ENCODE data around the gene IL22. TPM values are rescaled to one million over a fixed set of nuclear protein-coding genes. Genes with fewer than 3 reads are reported as not detected.

IL22 gene
- total RNA-seq, 2 experiments from 2014 or later, result 0.26 TPM; not detected in 1

GRCh38 chr12:68237619-68238018, 15.8 kb downstream of the IL22 start:
- Mint-ChIP-seq H3K27me3 (ENCODE audit: low read depth) (no peaks in the 10 kb centered on the region), H3K9me3 (peaks cover 3% of the 10 kb centered on the region), H3K4me3 (no peak overlapping the region), H3K27ac (no peak overlapping the region), H3K4me1 (ENCODE audit: low read depth) (peaks cover 54% of the 10 kb centered on the region), H3K36me3 (ENCODE audit: low read depth) (no peaks in the 10 kb centered on the region)
- DNase-seq, result no peak
- intact Hi-C loops (cut with micrococcal nuclease), result loop anchor here (1.0 kb wide), 1 partner anchor 80 kb away; no protein-coding TSS in a partner anchor
- CTCF ChIA-PET, result interaction anchor here (0.6 to 5.9 kb wide), 6 partner anchors 14 to 197 kb away, joined by 3 to 41 read pairs (median 5); partner anchors contain the start of gene IL26

GRCh38 chr12:68237078-68237477, 16.3 kb downstream of the IL22 start:
- DNase-seq, result no peak
- Mint-ChIP-seq H3K4me3 (peak overlapping the region; percentile 75), H3K27ac (no peak overlapping the region), H3K4me1 (ENCODE audit: low read depth) (peaks cover 52% of the 10 kb centered on the region), H3K36me3 (ENCODE audit: low read depth) (no peaks in the 10 kb centered on the region), H3K27me3 (ENCODE audit: low read depth) (no peaks in the 10 kb centered on the region), H3K9me3 (peaks cover under 1% of the 10 kb centered on the region)
- intact Hi-C loops (cut with micrococcal nuclease), result loop anchor here (1.0 kb wide), 1 partner anchor 80 kb away; no protein-coding TSS in a partner anchor
- CTCF ChIA-PET, result interaction anchor here (1.0 to 5.9 kb wide), 6 partner anchors 13 to 197 kb away, joined by 3 to 41 read pairs (median 4); partner anchors contain the start of gene IL26

GRCh38 chr12:68236421-68237059, 16.9 kb downstream of the IL22 start:
- Mint-ChIP-seq H3K36me3 (ENCODE audit: low read depth) (no peaks in the 10 kb centered on the region), H3K4me3 (peak overlapping the region; percentile 75), H3K27me3 (ENCODE audit: low read depth) (no peaks in the 10 kb centered on the region), H3K27ac (peak overlapping the region; percentile 57), H3K4me1 (ENCODE audit: low read depth) (peaks cover 48% of the 10 kb centered on the region), H3K9me3 (no peaks in the 10 kb centered on the region)
- DNase-seq, result peak; percentile 43
- CTCF ChIA-PET, result interaction anchor here (1.1 to 5.9 kb wide), 3 partner anchors 13 to 80 kb away, joined by 3 to 41 read pairs (median 16); partner anchors contain the start of gene IL26
- intact Hi-C loops (cut with micrococcal nuclease), result loop anchor here (1.0 kb wide), 1 partner anchor 81 kb away; no protein-coding TSS in a partner anchor

GRCh38 chr12:68235576-68235975, 17.8 kb downstream of the IL22 start:
- Mint-ChIP-seq H3K9me3 (no peaks in the 10 kb centered on the region), H3K4me3 (no peak overlapping the region), H3K27me3 (ENCODE audit: low read depth) (no peaks in the 10 kb centered on the region), H3K36me3 (ENCODE audit: low read depth) (no peaks in the 10 kb centered on the region), H3K27ac (no peak overlapping the region), H3K4me1 (ENCODE audit: low read depth) (peaks cover 46% of the 10 kb centered on the region)
- intact Hi-C loops (cut with micrococcal nuclease), result no loop called here
- DNase-seq, result no peak
- CTCF ChIA-PET, result interaction anchor here (2.2 to 5.9 kb wide), 2 partner anchors 12 to 81 kb away, joined by 16 to 41 read pairs; partner anchors contain the start of gene IL26

GRCh38 chr12:68234140-68234539, 19.3 kb downstream of the IL22 start:
- no peak overlapping the region for H3K27ac Mint-ChIP-seq
- peaks cover 33% of the 10 kb centered on the region for H3K4me1 Mint-ChIP-seq (ENCODE audit: low read depth)
- H3K9me3 Mint-ChIP-seq, result no peaks in the 10 kb centered on the region
- H3K27me3 Mint-ChIP-seq (ENCODE audit: low read depth), result peaks cover 3% of the 10 kb centered on the region
- DNase-seq, result peak; percentile 22
- H3K36me3 Mint-ChIP-seq (ENCODE audit: low read depth), result no peaks in the 10 kb centered on the region
- H3K4me3 Mint-ChIP-seq, result no peak overlapping the region
- intact Hi-C loops (cut with micrococcal nuclease), result no loop called here
- CTCF ChIA-PET, result interaction anchor here (0.6 to 5.9 kb wide), 4 partner anchors 10 to 83 kb away, joined by 3 to 41 read pairs (median 4); partner anchors contain the start of gene IL26

- no peak for DNase-seq
- Mint-ChIP-seq H3K27me3 (ENCODE audit: low read depth) (peaks cover 3% of the 10 kb centered on the region), H3K27ac (no peak overlapping the region), H3K4me3 (no peak overlapping the region), H3K36me3 (ENCODE audit: low read depth) (no peaks in the 10 kb centered on the region), H3K9me3 (no peaks in the 10 kb centered on the region), H3K4me1 (ENCODE audit: low read depth) (peaks cover 33% of the 10 kb centered on the region)
- CTCF ChIA-PET, result interaction anchor here (1.0 to 5.9 kb wide), 2 partner anchors 9 to 49 kb away, joined by 3 to 41 read pairs; partner anchors contain the start of gene IL26
- intact Hi-C loops (cut with micrococcal nuclease), result no loop called here
These were observed 19.9 kb downstream of the IL22 start for GRCh38 chr12:68233498-68233897.

- no peaks in the 10 kb centered on the region for H3K36me3 Mint-ChIP-seq (ENCODE audit: low read depth)
- H3K9me3 Mint-ChIP-seq, result no peaks in the 10 kb centered on the region
- no peak for DNase-seq
- no peak overlapping the region for H3K4me3 Mint-ChIP-seq
- peaks cover 21% of the 10 kb centered on the region for H3K4me1 Mint-ChIP-seq (ENCODE audit: low read depth)
- no peak overlapping the region for H3K27ac Mint-ChIP-seq
- CTCF ChIA-PET, result interaction anchor here (0.6 to 2.5 kb wide), 7 partner anchors 7 to 191 kb away, joined by 3 to 19 read pairs (median 3); no protein-coding TSS in a partner anchor
- intact Hi-C loops (cut with micrococcal nuclease), result no loop called here
- peaks cover 3% of the 10 kb centered on the region for H3K27me3 Mint-ChIP-seq (ENCODE audit: low read depth)
These were observed 21.7 kb downstream of the IL22 start for GRCh38 chr12:68231691-68232090.

DNA sequence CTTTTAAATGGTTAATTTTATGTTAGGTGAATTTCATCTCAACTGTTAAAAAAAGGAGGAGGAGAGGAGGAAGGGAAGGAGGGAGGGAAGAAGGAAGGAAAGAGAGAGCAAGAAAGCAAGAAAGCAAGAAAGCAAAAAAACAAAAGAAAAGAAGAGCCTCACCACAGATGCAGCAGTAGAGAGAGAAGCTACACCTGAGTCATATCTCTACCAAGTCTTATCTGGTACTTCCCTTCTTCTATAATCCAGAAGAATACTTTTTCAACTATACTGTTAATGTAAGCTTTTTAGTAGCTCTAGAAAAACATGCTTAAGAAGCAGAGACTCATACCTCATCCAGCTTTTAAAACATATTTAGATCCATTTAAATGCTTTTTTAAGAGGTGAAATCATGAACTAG, 22.2 kb downstream of the IL22 start:
- Mint-ChIP-seq H3K27me3 (ENCODE audit: low read depth) (peaks cover 3% of the 10 kb centered on the region), H3K4me1 (ENCODE audit: low read depth) (peaks cover 17% of the 10 kb centered on the region), H3K9me3 (no peaks in the 10 kb centered on the region), H3K36me3 (ENCODE audit: low read depth) (no peaks in the 10 kb centered on the region), H3K4me3 (no peak overlapping the region), H3K27ac (no peak overlapping the region)
- DNase-seq, result no peak
- intact Hi-C loops (cut with micrococcal nuclease), result no loop called here
- CTCF ChIA-PET, result interaction anchor here (0.6 to 2.5 kb wide), 4 partner anchors 8 to 191 kb away, joined by 3 to 19 read pairs (median 4); no protein-coding TSS in a partner anchor

GRCh38 chr12:68229956-68230355, 23.4 kb downstream of the IL22 start:
- DNase-seq, result no peak
- intact Hi-C loops (cut with micrococcal nuclease), result no loop called here
- Mint-ChIP-seq H3K4me3 (no peak overlapping the region), H3K27me3 (ENCODE audit: low read depth) (peaks cover 3% of the 10 kb centered on the region), H3K27ac (no peak overlapping the region), H3K36me3 (ENCODE audit: low read depth) (no peaks in the 10 kb centered on the region), H3K9me3 (no peaks in the 10 kb centered on the region), H3K4me1 (ENCODE audit: low read depth) (peaks cover 10% of the 10 kb centered on the region)
- CTCF ChIA-PET, result no interaction called here

DNA sequence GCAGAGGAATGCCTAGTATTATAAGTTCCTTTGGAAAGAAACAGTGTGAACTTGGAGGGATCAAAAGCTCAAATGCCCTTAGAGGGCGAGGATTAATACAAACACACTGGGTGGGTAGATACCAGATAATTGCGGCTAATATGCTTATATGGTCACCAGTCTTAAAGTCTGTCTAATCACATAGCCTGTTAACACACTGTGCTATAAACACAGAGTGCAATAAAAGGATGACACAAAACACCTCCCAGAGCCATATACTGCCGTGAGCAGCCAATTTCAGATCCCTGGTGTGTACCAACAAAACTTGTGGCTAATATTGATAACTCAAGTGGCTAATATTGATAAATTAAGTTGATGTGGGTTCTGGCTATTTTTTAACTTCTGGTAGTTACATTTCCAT, 26.0 kb downstream of the IL22 start:
- CTCF ChIA-PET, result no interaction called here
- Mint-ChIP-seq H3K27me3 (ENCODE audit: low read depth) (peaks cover 3% of the 10 kb centered on the region), H3K27ac (no peak overlapping the region), H3K9me3 (no peaks in the 10 kb centered on the region), H3K36me3 (ENCODE audit: low read depth) (no peaks in the 10 kb centered on the region), H3K4me3 (no peak overlapping the region), H3K4me1 (ENCODE audit: low read depth) (peaks cover 12% of the 10 kb centered on the region)
- DNase-seq, result no peak
- intact Hi-C loops (cut with micrococcal nuclease), result no loop called here

DNA sequence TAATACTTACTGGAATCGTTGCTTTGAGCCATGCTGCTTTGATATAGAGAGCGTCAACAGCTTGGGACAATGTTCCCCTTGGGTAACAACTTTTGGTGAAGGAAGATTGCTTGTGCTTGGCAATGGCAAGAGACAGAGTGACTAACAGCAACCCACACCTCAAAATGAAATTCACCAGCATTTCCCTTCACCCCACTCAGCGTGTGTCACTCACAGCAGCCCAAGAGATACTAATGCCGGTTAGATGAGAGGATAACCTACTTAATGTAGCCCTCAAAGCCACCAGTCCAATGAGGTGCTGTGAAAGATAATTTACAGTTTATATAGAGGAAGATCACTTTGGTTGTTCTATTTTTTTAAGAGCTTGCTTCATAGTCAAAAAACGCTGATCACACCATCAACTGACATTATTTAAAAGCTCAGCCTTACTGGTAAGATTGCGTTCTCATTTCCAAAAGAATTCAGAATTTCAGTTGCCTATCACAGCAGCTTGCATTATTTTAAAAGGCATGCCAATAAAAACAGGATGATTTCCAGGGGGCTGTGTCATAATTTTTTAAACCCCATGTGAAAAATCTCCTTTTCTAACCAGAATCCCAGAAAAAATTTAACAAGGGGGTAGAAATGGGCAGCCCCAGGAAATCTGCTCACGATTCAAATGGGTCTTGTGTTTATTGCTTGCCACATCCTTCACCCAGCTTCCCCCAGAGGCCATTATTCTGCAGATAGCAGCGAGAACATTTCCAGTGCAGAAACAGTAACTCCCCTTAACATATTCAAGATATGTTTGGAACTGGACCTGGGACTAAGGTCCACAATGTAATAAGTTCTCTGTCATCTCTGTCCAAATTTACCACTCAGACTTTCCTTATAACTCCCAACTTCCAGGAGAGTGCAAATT, 27.6 kb downstream of the IL22 start, which contains the start of gene IL26:
TSS of gene IL26 (minus strand) at position 235 of the 901 bp plus-strand sequence. CDS start at position 181, 54 bp downstream.
- peaks cover 3% of the 10 kb centered on the region for H3K27me3 Mint-ChIP-seq (ENCODE audit: low read depth)
- intact Hi-C loops (cut with micrococcal nuclease), result no loop called here
- no peaks in the 10 kb centered on the region for H3K9me3 Mint-ChIP-seq
- no peak for DNase-seq
- H3K4me3 Mint-ChIP-seq, result no peak within 1 kb of the TSS
- H3K27ac Mint-ChIP-seq, result no peak within 1 kb of the TSS
- H3K4me1 Mint-ChIP-seq (ENCODE audit: low read depth), result peaks cover 7% of the 10 kb centered on the region
- CTCF ChIA-PET, result interaction anchor here (4.6 to 6.1 kb wide), 2 partner anchors 11 to 91 kb away, joined by 41 to 132 read pairs; no protein-coding TSS in a partner anchor
- H3K36me3 Mint-ChIP-seq (ENCODE audit: low read depth), result no peaks in the 10 kb centered on the region

Measured in activated naive CD4-positive, alpha-beta T cell treated with anti-CD3 and anti-CD28 coated beads for 36 hours (primary cell).